ENCODE data around the gene AHDC1.
"Not testable (repeated sequence)": the region's sequence is repeated elsewhere in the genome, so short reads cannot be mapped to it uniquely, and the experiment has no call there.

The AHDC1 gene

GRCh38 chr1:27507960-27508665 lies 95.8 kb downstream of the AHDC1 start:
- no peak for DNase-seq

- DNase-seq: no peak
These were observed 97.2 kb downstream of the AHDC1 start for GRCh38 chr1:27506703-27507102.

GRCh38 chr1:27505420-27505680 lies 98.6 kb downstream of the AHDC1 start:
- no peak for DNase-seq

GRCh38 chr1:27504588-27505419 lies 99.1 kb downstream of the AHDC1 start:
- DNase-seq: no peak

- DNase-seq: no peak
These were observed 99.9 kb downstream of the AHDC1 start for GRCh38 chr1:27503844-27504587.

- no peak for DNase-seq
These were observed 100.9 kb downstream of the AHDC1 start for GRCh38 chr1:27503033-27503432.

- DNase-seq: not testable (repeated sequence)
These were observed 102.8 kb downstream of the AHDC1 start for GRCh38 chr1:27501159-27501558.

GRCh38 chr1:27499142-27499541 lies 104.8 kb downstream of the AHDC1 start:
- DNase-seq: no peak

GRCh38 chr1:27496604-27497155 lies 107.3 kb downstream of the AHDC1 start:
- DNase-seq: no peak

- DNase-seq: no peak
These were observed 111.1 kb downstream of the AHDC1 start for GRCh38 chr1:27492796-27493195.

GRCh38 chr1:27491748-27492700 lies 111.9 kb downstream of the AHDC1 start:
- DNase-seq: no peak

- DNase-seq: peak; percentile 81
These were observed 113.8 kb downstream of the AHDC1 start, which contains the start of gene WASF2 for GRCh38 chr1:27489973-27490741. TSS of gene WASF2 (minus strand) at chr1:27490167. CDS start at chr1:27428890, 61,277 bp downstream.

- DNase-seq: no peak
These were observed 114.4 kb downstream of the AHDC1 start for GRCh38 chr1:27489501-27489972.

- no peak for DNase-seq
These were observed 115.7 kb downstream of the AHDC1 start for GRCh38 chr1:27487966-27488884.

- no peak for DNase-seq
These were observed 118.6 kb downstream of the AHDC1 start for GRCh38 chr1:27485363-27485762.

All from NCI-H524 treated with DMSO at 0.1 percent for 48 hours (cell line).